HUES48 (cell line): ENCODE data around the gene MEIS1.

ENCODE experiments used
- H3K27ac ChIP-seq: one replicate; pipeline ENCODE4 v1.7.0; 2013; ENCODE audit warnings: low read depth, low read length, inconsistent platforms
- H3K27me3 ChIP-seq: 2 replicates; pipeline ENCODE4 v1.6.1; 2013; ENCODE audit warnings: mild to moderate bottlenecking, low read length; ENCODE audit not compliant: control insufficient read depth, insufficient read depth
- H3K36me3 ChIP-seq: 2 replicates; pipeline ENCODE4 v1.6.1; 2013; ENCODE audit warnings: low read length; ENCODE audit not compliant: control insufficient read depth, insufficient read depth
- H3K4me1 ChIP-seq: 2 replicates; pipeline ENCODE4 v1.6.1; 2013; ENCODE audit warnings: mild to moderate bottlenecking, low read length; ENCODE audit not compliant: control insufficient read depth, insufficient read depth
- H3K4me3 ChIP-seq: 2 replicates; pipeline ENCODE4 v1.5.1; 2013; ENCODE audit warnings: mild to moderate bottlenecking, low read depth, low read length
- H3K9ac ChIP-seq: 2 replicates; pipeline ENCODE4 v1.6.1; 2013; ENCODE audit warnings: mild to moderate bottlenecking, low read depth, low read length, moderate library complexity
- H3K9me3 ChIP-seq: 2 replicates; pipeline ENCODE4 v1.6.1; 2013; ENCODE audit warnings: low read length; ENCODE audit not compliant: control insufficient read depth, insufficient read depth

The MEIS1 gene

GRCh38 chr2:66445925-66446871 is 11.3 kb downstream of the MEIS1 start:
- Histone ChIP-seq H3K27ac (peak overlapping the region; percentile 25), H3K9ac (no peak overlapping the region), H3K9me3 (no peaks in the 10 kb centered on the region), H3K36me3 (no peaks in the 10 kb centered on the region), H3K4me3 (peak overlapping the region; percentile 53), H3K4me1 (peaks cover 60% of the 10 kb centered on the region), H3K27me3 (peaks cover 80% of the 10 kb centered on the region)

- Histone ChIP-seq H3K9me3 (no peaks in the 10 kb centered on the region), H3K4me3 (peak overlapping the region; percentile 53), H3K9ac (no peak overlapping the region), H3K27ac (peak overlapping the region; percentile 17), H3K27me3 (peaks cover 73% of the 10 kb centered on the region), H3K36me3 (no peaks in the 10 kb centered on the region), H3K4me1 (peaks cover 53% of the 10 kb centered on the region)
Observed at GRCh38 chr2:66446941-66447340, 12.0 kb downstream of the MEIS1 start.

- H3K27ac ChIP-seq: no peak overlapping the region
- peaks cover 66% of the 10 kb centered on the region for H3K27me3 ChIP-seq
- H3K4me3 ChIP-seq: no peak overlapping the region
- no peaks in the 10 kb centered on the region for H3K9me3 ChIP-seq
- peaks cover 46% of the 10 kb centered on the region for H3K4me1 ChIP-seq
- H3K9ac ChIP-seq: no peak overlapping the region
- H3K36me3 ChIP-seq: no peaks in the 10 kb centered on the region
Observed at GRCh38 chr2:66447677-66448076, 12.8 kb downstream of the MEIS1 start.

- Histone ChIP-seq H3K27me3 (peaks cover 59% of the 10 kb centered on the region), H3K4me1 (peaks cover 40% of the 10 kb centered on the region), H3K4me3 (no peak overlapping the region), H3K27ac (no peak overlapping the region), H3K9me3 (no peaks in the 10 kb centered on the region), H3K9ac (no peak overlapping the region), H3K36me3 (no peaks in the 10 kb centered on the region)
Observed at GRCh38 chr2:66448136-66448991, 13.4 kb downstream of the MEIS1 start.

GRCh38 chr2:66452214-66452613 is 17.3 kb downstream of the MEIS1 start:
- no peaks in the 10 kb centered on the region for H3K36me3 ChIP-seq
- H3K27ac ChIP-seq: no peak overlapping the region
- H3K4me3 ChIP-seq: no peak overlapping the region
- no peaks in the 10 kb centered on the region for H3K9me3 ChIP-seq
- H3K4me1 ChIP-seq: peaks cover 7% of the 10 kb centered on the region
- peaks cover 23% of the 10 kb centered on the region for H3K27me3 ChIP-seq
- no peak overlapping the region for H3K9ac ChIP-seq

GRCh38 chr2:66452917-66453316 is 18.0 kb downstream of the MEIS1 start:
- peaks cover 16% of the 10 kb centered on the region for H3K27me3 ChIP-seq
- H3K4me3 ChIP-seq: no peak overlapping the region
- H3K9me3 ChIP-seq: no peaks in the 10 kb centered on the region
- no peak overlapping the region for H3K9ac ChIP-seq
- H3K4me1 ChIP-seq: no peaks in the 10 kb centered on the region
- no peak overlapping the region for H3K27ac ChIP-seq
- no peaks in the 10 kb centered on the region for H3K36me3 ChIP-seq

GRCh38 chr2:66455490-66455889 is 20.6 kb downstream of the MEIS1 start:
- H3K27ac ChIP-seq: no peak overlapping the region

GRCh38 chr2:66456183-66457041 is 21.5 kb downstream of the MEIS1 start:
- H3K9me3 ChIP-seq: no peaks in the 10 kb centered on the region
- no peak overlapping the region for H3K4me3 ChIP-seq
- no peak overlapping the region for H3K27ac ChIP-seq
- H3K27me3 ChIP-seq: 0 out of 2 replicates have a peak, but pooled peaks cover 3% of the 10 kb centered on the region
- H3K9ac ChIP-seq: no peak overlapping the region
- H3K4me1 ChIP-seq: no peaks in the 10 kb centered on the region
- no peaks in the 10 kb centered on the region for H3K36me3 ChIP-seq

More at GRCh38 chr2:66455490-66455889, 20.6 kb downstream of the MEIS1 start:
- Histone ChIP-seq H3K9me3 (no peaks in the 10 kb centered on the region), H3K4me1 (no peaks in the 10 kb centered on the region), H3K27me3 (0 out of 2 replicates have a peak, but pooled peaks cover 3% of the 10 kb centered on the region), H3K36me3 (no peaks in the 10 kb centered on the region), H3K4me3 (no peak overlapping the region), H3K9ac (no peak overlapping the region; the same call in 1 of the 2 replicates)

- 0 out of 2 replicates have a peak, but pooled peaks cover 3% of the 10 kb centered on the region for H3K27me3 ChIP-seq
- H3K27ac ChIP-seq: no peak overlapping the region
- no peak overlapping the region for H3K9ac ChIP-seq
- H3K36me3 ChIP-seq: no peaks in the 10 kb centered on the region
- H3K9me3 ChIP-seq: no peaks in the 10 kb centered on the region
- no peak overlapping the region for H3K4me3 ChIP-seq
- H3K4me1 ChIP-seq: no peaks in the 10 kb centered on the region
Observed at GRCh38 chr2:66457545-66457944, 22.6 kb downstream of the MEIS1 start.

GRCh38 chr2:66460031-66460430 is 25.1 kb downstream of the MEIS1 start:
- H3K9ac ChIP-seq: no peak overlapping the region
- no peak overlapping the region for H3K27ac ChIP-seq

More at GRCh38 chr2:66460031-66460430, 25.1 kb downstream of the MEIS1 start:
- no peak overlapping the region for H3K4me3 ChIP-seq
- H3K36me3 ChIP-seq: no peaks in the 10 kb centered on the region
- no peaks in the 10 kb centered on the region for H3K4me1 ChIP-seq
- 0 out of 2 replicates have a peak, but pooled peaks cover 3% of the 10 kb centered on the region for H3K27me3 ChIP-seq
- no peaks in the 10 kb centered on the region for H3K9me3 ChIP-seq
